Natural killer cell (primary cell): ENCODE results near the gene EFCC1. TPM values are rescaled to one million over a fixed set of nuclear protein-coding genes. Genes with fewer than 3 reads are reported as not detected.

ENCODE experiments used
- ATAC-seq, 3 donors: fragments of 150-1000 bp in 2 of 3; fragments of 200-7000 bp in 1 of 3; cut with Tn5 transposase; 1 replicate in 1 of 3; 2 replicates in 2 of 3; pipeline ENCODE4 v1.10.0; 2021; ENCODE audit warnings: mild to moderate bottlenecking in 2 of 3, moderate library complexity in 2 of 3
- DNase-seq, 2 donors: peaks; one replicate each; pipeline versions ENCODE4 v3.0.0 to v3.0.0-alpha.2; 2013 to 2021; ENCODE audit warnings: mixed read lengths in 1 of 2
- H3K27ac ChIP-seq: one replicate; pipeline ENCODE4 v1.5.1; 2013; ENCODE audit warnings: mild to moderate bottlenecking, low read length
- H3K27me3 ChIP-seq: one replicate; pipeline ENCODE4 v1.6.1; 2013; ENCODE audit warnings: low read length; ENCODE audit not compliant: control insufficient read depth, insufficient read depth
- H3K36me3 ChIP-seq: one replicate; pipeline ENCODE4 v1.6.1; 2013; ENCODE audit warnings: low read length; ENCODE audit not compliant: control insufficient read depth, insufficient read depth
- H3K4me1 ChIP-seq: one replicate; pipeline ENCODE4 v1.6.1; 2013; ENCODE audit warnings: low read length; ENCODE audit not compliant: control insufficient read depth, insufficient read depth
- H3K4me3 ChIP-seq: one replicate; pipeline ENCODE4 v1.5.1; 2013; ENCODE audit warnings: low read length
- H3K9me3 ChIP-seq: one replicate; pipeline ENCODE4 v1.6.1; 2013; ENCODE audit warnings: low read length; ENCODE audit not compliant: control insufficient read depth, insufficient read depth
- H3K27ac Mint-ChIP-seq, 2 donors: one replicate each; pipeline ENCODE4 v1.8.0; 2022; ENCODE audit warnings: mild to moderate bottlenecking in 2 of 2, mixed read lengths in 2 of 2, moderate library complexity in 1 of 2
- H3K27me3 Mint-ChIP-seq, 2 donors: one replicate each; pipeline ENCODE4 v1.8.0; 2022; ENCODE audit warnings: low read depth in 2 of 2, mixed read lengths in 2 of 2
- H3K36me3 Mint-ChIP-seq: one replicate; pipeline ENCODE4 v1.8.0; 2022; ENCODE audit warnings: mixed read lengths
- H3K4me1 Mint-ChIP-seq, 2 donors: one replicate each; pipeline ENCODE4 v1.8.0; 2022; ENCODE audit warnings: mixed read lengths in 2 of 2
- H3K4me3 Mint-ChIP-seq: one replicate; pipeline ENCODE4 v1.8.0; 2022; ENCODE audit warnings: mild to moderate bottlenecking, moderate library complexity, mixed read lengths
- H3K9me3 Mint-ChIP-seq, 2 donors: one replicate each; pipeline ENCODE4 v1.8.0; 2022; ENCODE audit warnings: mixed read lengths in 2 of 2
- WGBS: methylation state at CpG from one replicate; pipeline ENCODE4 v1.1.7; 2013; ENCODE audit warnings: missing lambda C conversion rate; ENCODE audit not compliant: insufficient coverage; 5-methylcytosine and 5-hydroxymethylcytosine counted together
- intact Hi-C: fragments of 100-400 bp; cut with micrococcal nuclease; formaldehyde crosslinking; loops from one replicate; pipeline ENCODE4 v1.14.2; 2022
- total RNA-seq, 4 donors: library from RNA; stranded (reverse); fragments of 120-200 nt in 1 of 4; gene quantifications; one replicate each; pipeline versions ENCODE4 v1.2.3 to v1.2.4, GENCODE V29; 2013 to 2022
- TF ChIP-seq, protein P1 (sequence below): fragments of 200-600 bp; IDR thresholded peaks from one replicate; pipeline ENCODE4 v1.8.0; 2022; ENCODE audit warnings: antibody characterized with exemption

Gene EFCC1
- total RNA-seq, 3 donors from 2014 or later (not counting 1 experiment from before 2014, with no cell fraction given): 0.28 to 0.70 TPM; not detected in 1

GRCh38 chr3:129063091-129063640, 62.1 kb downstream of the EFCC1 start:
- no peak overlapping the region for H3K4me3 Mint-ChIP-seq
- WGBS: 91% methylated on average over 10 of the region's 10 CpGs
- Histone ChIP-seq H3K9me3 (no peaks in the 10 kb centered on the region), H3K4me3 (no peak overlapping the region), H3K27me3 (no peaks in the 10 kb centered on the region), H3K4me1 (peaks cover 8% of the 10 kb centered on the region), H3K27ac (no peak overlapping the region), H3K36me3 (no peaks in the 10 kb centered on the region)
- H3K36me3 Mint-ChIP-seq: no peaks in the 10 kb centered on the region
- no peaks in the 10 kb centered on the region for H3K27me3 Mint-ChIP-seq
- TF ChIP-seq, protein P1, sequence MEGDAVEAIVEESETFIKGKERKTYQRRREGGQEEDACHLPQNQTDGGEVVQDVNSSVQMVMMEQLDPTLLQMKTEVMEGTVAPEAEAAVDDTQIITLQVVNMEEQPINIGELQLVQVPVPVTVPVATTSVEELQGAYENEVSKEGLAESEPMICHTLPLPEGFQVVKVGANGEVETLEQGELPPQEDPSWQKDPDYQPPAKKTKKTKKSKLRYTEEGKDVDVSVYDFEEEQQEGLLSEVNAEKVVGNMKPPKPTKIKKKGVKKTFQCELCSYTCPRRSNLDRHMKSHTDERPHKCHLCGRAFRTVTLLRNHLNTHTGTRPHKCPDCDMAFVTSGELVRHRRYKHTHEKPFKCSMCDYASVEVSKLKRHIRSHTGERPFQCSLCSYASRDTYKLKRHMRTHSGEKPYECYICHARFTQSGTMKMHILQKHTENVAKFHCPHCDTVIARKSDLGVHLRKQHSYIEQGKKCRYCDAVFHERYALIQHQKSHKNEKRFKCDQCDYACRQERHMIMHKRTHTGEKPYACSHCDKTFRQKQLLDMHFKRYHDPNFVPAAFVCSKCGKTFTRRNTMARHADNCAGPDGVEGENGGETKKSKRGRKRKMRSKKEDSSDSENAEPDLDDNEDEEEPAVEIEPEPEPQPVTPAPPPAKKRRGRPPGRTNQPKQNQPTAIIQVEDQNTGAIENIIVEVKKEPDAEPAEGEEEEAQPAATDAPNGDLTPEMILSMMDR: no peak
- H3K27ac Mint-ChIP-seq: no peak overlapping the region
- intact Hi-C loops: no loop called here
- DNase-seq (no peak), ATAC-seq (no peak)
- H3K4me1 Mint-ChIP-seq: peaks cover 5 to 17% of the 10 kb centered on the region in 2 donors
- H3K9me3 Mint-ChIP-seq: no peaks in the 10 kb centered on the region

- DNase-seq: no peak
- Histone ChIP-seq H3K4me1 (peaks cover 16% of the 10 kb centered on the region), H3K4me3 (no peak overlapping the region), H3K36me3 (no peaks in the 10 kb centered on the region), H3K9me3 (no peaks in the 10 kb centered on the region), H3K27ac (no peak overlapping the region), H3K27me3 (no peaks in the 10 kb centered on the region)
- Mint-ChIP-seq H3K9me3 (no peaks in the 10 kb centered on the region), H3K27ac (no peak overlapping the region), H3K27me3 (no peaks in the 10 kb centered on the region), H3K4me3 (no peak overlapping the region), H3K4me1 (peaks cover 8 to 19% of the 10 kb centered on the region in 2 donors), H3K36me3 (no peaks in the 10 kb centered on the region)
- WGBS: 91% methylated on average over 15 of the region's 15 CpGs
- TF ChIP-seq, protein P1: no peak
- ATAC-seq: no peak
- intact Hi-C loops: no loop called here
Observed at GRCh38 chr3:129063841-129064482, 62.9 kb downstream of the EFCC1 start.

DNA sequence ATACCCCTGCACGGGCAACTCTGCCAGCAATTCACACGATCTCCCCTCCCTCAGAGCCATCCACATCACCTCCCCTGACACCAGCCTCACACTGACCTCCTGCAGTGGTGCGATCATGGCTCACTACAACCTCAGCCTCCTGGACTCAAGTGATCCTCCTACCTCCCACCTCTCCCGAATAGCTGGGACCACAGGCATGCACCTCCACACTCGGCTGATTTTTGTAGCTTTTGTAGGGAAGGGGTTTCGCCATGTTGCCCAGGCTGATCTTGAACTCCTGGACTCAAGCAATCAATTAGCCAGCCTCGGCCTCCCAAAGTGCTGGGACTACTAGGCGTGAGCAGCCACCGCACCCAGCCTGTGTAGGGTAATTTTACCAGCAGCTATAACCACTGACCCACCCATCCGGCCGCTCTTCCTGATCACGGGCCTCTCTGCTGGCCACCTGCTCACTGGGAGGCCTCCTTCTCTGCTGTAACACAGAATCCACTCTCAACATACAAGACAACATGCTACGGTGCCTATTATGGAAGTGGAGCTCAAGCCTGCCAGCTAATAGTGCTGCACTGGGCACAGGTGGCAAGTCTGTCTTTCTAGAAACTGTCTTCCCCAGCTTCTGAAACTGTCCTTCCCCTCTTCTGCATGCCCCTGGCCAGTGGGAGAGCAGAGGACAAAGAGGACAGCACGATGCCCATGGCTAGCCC, 64.1 kb downstream of the EFCC1 start:
- no peak for DNase-seq
- Histone ChIP-seq H3K9me3 (peaks cover 2% of the 10 kb centered on the region), H3K4me1 (peaks cover 28% of the 10 kb centered on the region), H3K36me3 (no peaks in the 10 kb centered on the region), H3K4me3 (no peak overlapping the region), H3K27me3 (no peaks in the 10 kb centered on the region), H3K27ac (no peak overlapping the region)
- H3K9me3 Mint-ChIP-seq: no peaks in the 10 kb centered on the region
- TF ChIP-seq, protein P1: no peak
- intact Hi-C loops: loop anchor here (5.0 kb wide), 1 partner anchor 38 kb away; no protein-coding TSS in a partner anchor
- peaks cover 20 to 32% of the 10 kb centered on the region in 2 donors for H3K4me1 Mint-ChIP-seq
- no peaks in the 10 kb centered on the region for H3K27me3 Mint-ChIP-seq
- H3K27ac Mint-ChIP-seq: peak overlapping the region in 1 of 2 donors; percentile 17
- ATAC-seq: no peak
- H3K4me3 Mint-ChIP-seq: peak overlapping the region; percentile 0
- H3K36me3 Mint-ChIP-seq: no peaks in the 10 kb centered on the region
- WGBS: 86% methylated on average over 12 of the region's 14 CpGs
